ENCODE results near the gene NAGK.

Gene NAGK

GRCh38 chr2:71117063-71117462, 48.6 kb downstream of the NAGK start:
- no peak for DNase-seq

GRCh38 chr2:71120195-71120594, 51.7 kb downstream of the NAGK start:
- DNase-seq, result no peak

- no peak for DNase-seq
These were observed 53.0 kb downstream of the NAGK start for GRCh38 chr2:71121479-71121878.

GRCh38 chr2:71122387-71123298, 54.2 kb downstream of the NAGK start:
- DNase-seq, result no peak

- no peak for DNase-seq
These were observed 57.3 kb downstream of the NAGK start for GRCh38 chr2:71125506-71126294.

GRCh38 chr2:71126957-71127356, 58.5 kb downstream of the NAGK start:
- no peak for DNase-seq

All from CD4-positive, alpha-beta T cell treated with Interleukin-10 for 1 hour (primary cell).